Erythroblast (primary cell): ENCODE results near the gene SLC17A3.

ENCODE experiments used
- GATA1 ChIP-seq: IDR thresholded peaks from 2 replicates; pipeline ENCODE4 v1.6.1; 2011; ENCODE audit warnings: low read depth, mild to moderate bottlenecking, control low read depth, low read length, moderate library complexity
- POLR2A ChIP-seq: IDR thresholded peaks from 2 replicates; pipeline ENCODE4 v1.6.1; 2011; ENCODE audit warnings: mild to moderate bottlenecking, low read length

DNA sequence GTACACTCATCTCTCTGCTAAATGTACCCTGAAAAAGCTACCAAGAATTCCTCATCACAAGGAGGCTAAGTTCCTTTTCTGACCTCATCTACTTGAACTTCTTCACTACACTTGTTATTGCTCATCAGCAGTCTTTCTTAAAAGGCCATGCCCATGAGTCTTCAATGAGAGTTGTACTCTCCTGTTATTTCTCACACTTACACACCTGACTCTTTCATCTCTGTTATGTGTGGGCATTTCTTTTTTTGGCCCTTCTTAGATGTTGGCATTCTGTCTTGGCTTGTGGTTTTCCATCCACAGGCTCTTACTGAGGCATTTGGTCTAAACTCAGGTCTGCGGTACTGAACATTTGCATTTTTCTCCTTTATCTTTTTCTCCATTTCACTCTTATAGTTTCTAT, 31.5 kb downstream of the SLC17A3 start:
- TF ChIP-seq POLR2A (no peak), GATA1 (no peak)
